Hematopoietic multipotent progenitor cell treated with erythropoietin and hydrocortisone succinate and interleukin-3 and kit ligand, for 8 days (in vitro differentiated cells): ENCODE measurements around the gene ATF4.

Experiments
- DNase-seq: peaks from one replicate; pipeline ENCODE4 v3.0.0-alpha.2; 2015

Gene ATF4

DNA sequence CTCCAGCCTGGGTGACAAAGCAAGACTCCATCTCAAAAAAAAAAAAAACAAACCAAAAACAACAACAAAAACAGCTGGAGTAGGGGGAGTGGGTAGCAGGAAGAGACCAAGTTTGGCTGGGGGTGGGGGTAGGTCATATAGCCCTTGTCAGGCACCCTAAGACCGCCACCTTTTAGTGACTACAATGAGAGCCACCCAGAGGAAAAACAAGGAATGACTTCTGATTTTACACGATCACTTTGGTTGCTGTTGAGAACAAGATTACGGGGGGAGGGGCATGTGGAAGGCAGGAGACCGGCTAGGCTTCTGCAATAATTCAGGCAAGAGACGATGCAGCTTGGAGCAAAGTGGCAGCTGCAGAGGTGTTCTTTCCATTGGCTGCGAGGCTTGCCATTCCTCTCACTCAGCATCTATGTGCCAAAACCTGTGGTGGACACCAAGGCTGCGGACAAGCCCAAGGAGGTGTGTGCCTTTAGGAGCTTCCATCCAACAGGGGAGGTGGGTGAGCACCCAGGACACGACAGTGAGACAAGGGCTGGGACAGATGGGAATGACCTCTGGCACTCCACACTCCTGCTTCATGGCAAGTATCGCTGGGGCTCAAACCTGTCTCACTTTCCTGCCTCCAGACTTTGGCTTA is 10.4 kb downstream of the ATF4 start:
- DNase-seq, result peak; percentile 73

DNA sequence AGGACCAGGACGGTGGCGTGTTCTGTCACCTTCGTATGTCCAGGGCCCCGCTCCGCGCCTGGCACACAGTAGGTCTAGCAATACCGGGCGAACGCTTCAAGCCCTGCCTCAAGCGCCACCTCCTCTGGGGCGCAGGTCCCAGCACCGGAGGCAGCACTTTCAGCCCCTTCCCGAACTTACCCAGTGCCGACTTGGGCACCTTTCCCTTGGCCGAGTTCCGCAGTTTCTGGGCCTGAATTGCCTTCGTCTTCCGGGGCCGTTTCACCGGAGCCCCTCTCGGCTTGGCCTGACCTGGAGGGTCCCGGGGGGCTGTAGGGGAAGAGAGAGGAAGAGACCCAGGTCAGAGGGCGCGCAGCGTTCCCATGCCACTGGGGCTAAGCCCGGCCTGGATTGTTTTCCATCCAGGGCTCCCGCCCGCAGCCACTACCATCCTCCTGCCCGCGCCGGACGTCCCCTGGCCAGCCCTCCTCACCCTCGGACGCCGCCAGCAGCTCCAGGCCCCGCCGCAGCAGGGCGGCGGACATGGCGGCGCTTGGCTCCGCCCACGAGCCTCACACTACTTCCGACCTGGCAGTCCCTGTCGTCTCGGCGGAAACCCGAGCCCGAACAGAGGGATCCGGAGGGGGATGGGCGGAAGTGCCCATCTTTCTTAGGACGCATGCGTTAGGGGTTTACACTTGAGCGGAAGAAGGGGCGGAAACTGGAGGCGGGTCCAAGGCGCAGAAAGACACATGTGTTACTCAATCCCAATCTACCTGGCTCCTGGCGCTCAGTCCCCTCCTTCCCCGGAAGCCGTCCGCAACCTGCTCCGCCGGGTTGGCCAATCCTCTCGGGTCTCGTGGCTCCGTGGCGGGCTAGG is 12.1 kb downstream of the ATF4 start, which contains the start of gene RPS19BP1:
Gene RPS19BP1, minus strand, starts transcription at position 534 of the 859 bp plus-strand sequence. Its CDS starts 10 bp downstream, at position 524.
- DNase-seq, result peak; percentile 100

GRCh38 chr22:39534092-39534506 is 13.7 kb downstream of the ATF4 start:
- no peak for DNase-seq

- DNase-seq, result peak; percentile 71
Observed at GRCh38 chr22:39534591-39535356, 14.4 kb downstream of the ATF4 start.

DNA sequence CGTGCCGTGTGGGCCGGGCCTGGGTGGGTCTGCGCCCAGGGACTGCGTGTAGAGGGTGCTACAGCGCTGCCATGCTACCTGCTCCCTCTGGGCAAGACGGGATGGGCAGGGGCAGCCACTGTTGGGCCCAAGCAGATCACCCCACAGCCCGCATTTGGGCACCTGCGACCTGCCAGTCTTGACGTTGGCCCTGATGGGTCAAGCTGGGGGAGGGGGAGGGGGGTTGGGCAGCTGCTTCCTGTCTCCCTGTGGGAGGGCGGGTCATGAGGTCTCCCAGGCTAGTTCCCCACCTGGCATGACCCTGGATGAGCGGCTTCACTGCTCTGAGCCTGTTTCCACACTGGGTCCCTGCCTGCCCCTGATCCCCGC is 15.0 kb downstream of the ATF4 start:
- no peak for DNase-seq

DNA sequence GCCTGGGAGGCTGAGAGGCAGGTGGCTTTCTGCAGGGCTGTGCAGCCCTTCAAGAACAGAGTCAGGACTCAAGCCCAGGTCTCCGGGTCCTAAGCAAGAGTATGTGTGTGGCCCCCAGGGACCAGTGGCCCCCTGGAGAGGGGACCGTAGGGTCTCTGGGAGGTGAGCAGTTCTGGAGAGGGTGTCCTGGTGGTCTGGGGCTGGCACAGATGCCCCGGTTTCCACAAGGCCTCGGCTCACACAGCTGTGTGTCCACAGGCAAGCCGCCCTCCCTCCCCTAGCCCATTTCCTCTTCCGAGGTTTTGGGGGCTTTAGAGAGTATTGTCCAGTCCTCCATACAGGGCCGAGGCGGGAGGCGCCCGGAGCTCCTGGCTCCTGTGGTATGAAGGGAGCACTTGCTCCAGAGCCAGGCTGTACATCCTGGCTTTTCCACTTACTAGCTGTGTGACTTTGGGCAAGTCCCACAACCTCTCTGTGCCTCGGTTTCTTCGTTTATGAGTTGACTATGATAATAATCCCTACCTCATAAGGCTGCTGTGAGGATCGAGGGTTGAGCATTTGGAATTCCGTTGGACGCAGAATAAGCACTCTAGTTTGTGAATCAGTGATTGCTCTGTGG is 15.6 kb downstream of the ATF4 start:
- DNase-seq, result no peak

DNA sequence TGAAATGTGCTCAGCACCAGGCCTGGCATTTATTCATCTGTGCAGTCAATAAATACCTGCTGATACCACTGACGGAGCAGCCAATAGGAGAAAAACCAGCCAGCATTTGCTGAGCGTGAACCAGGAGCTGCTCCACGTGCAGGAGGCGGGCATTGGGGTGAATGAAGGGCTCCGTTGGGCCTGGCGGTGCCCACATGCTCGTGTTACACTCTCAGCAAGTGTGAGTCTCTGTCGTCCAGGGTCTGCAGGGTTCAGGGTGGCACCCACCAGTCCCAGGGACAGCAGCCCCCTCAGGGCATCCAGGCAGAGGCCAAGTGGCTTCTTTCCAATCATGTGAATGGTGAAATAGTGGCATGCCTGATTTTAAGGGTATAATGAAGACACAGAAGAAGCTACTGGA is 16.3 kb downstream of the ATF4 start:
- DNase-seq, result no peak

DNA sequence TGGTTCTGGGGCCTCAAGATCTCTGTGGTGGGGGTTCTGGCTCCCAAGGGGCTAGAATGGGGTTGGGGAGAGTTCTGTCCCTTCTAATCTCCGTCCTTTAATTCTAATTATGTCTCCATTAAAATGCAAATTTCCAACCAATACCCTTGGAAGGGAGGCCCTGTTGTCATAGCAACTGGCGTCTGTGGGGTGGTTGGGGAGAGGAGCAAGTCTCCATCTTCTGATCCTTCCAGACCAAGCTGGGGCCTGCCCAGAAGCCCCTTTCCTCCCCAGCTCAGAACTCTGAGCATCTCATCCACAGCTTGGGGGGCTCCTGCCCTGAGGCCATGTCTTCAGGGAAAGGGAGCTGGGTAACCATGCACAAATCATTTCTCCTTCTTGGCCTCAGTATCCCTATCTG is 17.6 kb downstream of the ATF4 start:
- DNase-seq, result no peak

GRCh38 chr22:39543095-39543494 is 22.7 kb downstream of the ATF4 start:
- DNase-seq, result peak; percentile 59

GRCh38 chr22:39545386-39546365 is 25.3 kb downstream of the ATF4 start:
- peak; percentile 52 for DNase-seq

GRCh38 chr22:39546889-39547586 is 26.7 kb downstream of the ATF4 start:
- no peak for DNase-seq

- no peak for DNase-seq
Observed at GRCh38 chr22:39547587-39547947, 27.2 kb downstream of the ATF4 start.

DNA sequence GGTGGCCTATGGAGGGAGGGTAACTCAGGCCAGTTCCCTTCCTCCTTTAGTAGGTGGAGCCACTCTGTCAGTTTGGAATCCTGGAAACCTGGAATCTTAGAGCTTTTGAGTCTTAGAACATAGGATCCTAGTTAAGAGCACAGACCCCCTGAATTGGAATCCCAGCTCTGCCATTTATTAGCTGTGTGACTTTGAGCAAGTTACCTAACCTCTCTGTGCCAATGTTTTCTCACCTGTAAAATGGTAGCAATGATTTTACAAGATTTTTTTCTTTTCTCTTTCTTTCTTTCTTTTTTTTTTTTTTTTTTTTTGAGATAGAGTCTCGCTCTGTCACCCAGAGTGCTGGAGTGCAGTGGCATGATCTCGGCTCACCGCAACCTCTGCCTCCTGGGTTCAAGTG is 33.1 kb downstream of the ATF4 start:
- no peak for DNase-seq

DNA sequence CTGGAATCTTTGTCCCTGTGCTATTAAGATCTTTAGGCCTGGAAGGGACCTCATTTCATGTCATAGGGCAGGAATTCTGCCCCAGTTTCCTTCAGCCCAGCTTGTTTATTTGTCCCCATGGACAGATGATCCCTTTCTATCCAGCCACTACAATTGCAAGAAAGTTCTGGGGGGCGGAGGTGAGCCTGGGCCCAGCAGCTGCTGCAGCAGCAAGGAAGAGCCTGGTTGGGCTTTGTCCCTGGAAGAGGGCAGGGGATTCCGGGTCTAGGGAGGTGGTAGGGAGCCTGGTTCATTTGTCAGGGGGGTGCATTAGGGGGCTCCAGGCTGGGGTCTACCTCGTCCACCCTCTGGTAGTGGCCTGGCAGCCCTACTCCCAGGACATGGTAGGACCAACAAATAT is 33.8 kb downstream of the ATF4 start:
- no peak for DNase-seq

- peak; percentile 47 for DNase-seq
Observed at GRCh38 chr22:39556970-39557841, 36.8 kb downstream of the ATF4 start.

DNA sequence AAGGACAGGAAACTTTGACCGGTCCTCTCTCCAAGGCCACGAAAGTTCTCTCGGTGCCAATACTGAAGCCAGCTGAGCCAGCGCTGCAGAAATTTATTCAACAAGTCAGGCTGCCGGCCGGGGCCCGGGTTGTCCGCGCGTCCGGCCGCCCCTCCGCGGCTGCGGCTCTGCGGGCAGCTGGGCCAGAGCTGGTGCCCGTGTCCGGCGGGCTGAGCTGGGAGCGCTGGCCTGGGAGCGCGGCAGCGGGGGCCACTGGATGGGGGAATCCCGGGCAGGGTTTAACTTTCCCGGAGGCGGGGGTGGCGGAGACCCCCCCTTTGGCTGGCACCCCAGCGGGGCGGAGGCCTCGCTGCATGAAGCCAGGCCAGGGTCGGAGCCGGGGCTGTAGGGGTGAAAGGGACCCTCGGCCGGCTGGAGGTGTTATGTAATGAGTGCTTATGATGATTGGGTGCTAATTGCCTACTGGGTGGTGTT is 37.9 kb downstream of the ATF4 start:
- DNase-seq, result no peak

- no peak for DNase-seq
Observed at GRCh38 chr22:39558950-39559349, 38.6 kb downstream of the ATF4 start.

GRCh38 chr22:39559456-39560105 is 39.2 kb downstream of the ATF4 start:
- DNase-seq, result no peak

GRCh38 chr22:39560127-39560526 is 39.8 kb downstream of the ATF4 start:
- DNase-seq, result no peak
